ENCODE data around the gene SNX10.

DNA sequence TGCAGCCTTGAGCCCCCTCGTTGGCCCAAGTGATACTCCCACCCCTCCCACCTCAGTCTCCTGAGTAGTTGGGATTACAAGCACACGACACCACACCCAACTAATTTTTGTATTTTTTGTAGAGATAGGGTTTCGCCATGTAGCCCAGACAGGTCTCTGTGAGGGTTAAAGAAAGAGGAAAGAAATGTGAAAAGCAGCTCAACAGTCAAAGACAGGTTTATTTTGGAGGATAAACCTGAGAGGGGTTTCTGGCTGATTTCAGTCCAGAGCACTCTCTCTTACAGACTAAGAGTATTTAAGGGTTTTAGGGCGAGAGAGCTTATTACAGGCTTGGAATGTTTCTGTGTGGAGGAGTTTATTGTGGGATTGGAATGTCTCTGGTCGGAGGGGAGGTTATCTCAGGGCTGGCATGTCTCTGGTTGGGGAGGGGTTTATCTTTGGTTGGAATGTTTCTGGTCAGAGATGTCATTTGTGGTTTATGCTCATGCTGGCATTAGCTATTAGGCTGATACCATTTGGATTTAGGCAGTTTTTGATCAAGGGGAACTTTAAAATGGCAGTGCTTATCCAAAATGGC lies 26.1 kb upstream of the SNX10 start:
- TF ChIP-seq, protein P1, sequence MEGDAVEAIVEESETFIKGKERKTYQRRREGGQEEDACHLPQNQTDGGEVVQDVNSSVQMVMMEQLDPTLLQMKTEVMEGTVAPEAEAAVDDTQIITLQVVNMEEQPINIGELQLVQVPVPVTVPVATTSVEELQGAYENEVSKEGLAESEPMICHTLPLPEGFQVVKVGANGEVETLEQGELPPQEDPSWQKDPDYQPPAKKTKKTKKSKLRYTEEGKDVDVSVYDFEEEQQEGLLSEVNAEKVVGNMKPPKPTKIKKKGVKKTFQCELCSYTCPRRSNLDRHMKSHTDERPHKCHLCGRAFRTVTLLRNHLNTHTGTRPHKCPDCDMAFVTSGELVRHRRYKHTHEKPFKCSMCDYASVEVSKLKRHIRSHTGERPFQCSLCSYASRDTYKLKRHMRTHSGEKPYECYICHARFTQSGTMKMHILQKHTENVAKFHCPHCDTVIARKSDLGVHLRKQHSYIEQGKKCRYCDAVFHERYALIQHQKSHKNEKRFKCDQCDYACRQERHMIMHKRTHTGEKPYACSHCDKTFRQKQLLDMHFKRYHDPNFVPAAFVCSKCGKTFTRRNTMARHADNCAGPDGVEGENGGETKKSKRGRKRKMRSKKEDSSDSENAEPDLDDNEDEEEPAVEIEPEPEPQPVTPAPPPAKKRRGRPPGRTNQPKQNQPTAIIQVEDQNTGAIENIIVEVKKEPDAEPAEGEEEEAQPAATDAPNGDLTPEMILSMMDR (IDR thresholded peaks at IDR 0.05), result no peak
- no peak for TF ChIP-seq POLR2A (IDR thresholded peaks at IDR 0.05)

Measured in adrenal gland (tissue), 5 donors.